Uterus (tissue), 2 donors: ENCODE data around the gene PHLDA2.

Experiments used
- POLR2A ChIP-seq, 2 donors: fragments of 450-650 bp; IDR thresholded peaks; one replicate each; pipeline ENCODE4 v1.6.1; 2016; ENCODE audit warnings: antibody characterized with exemption in 2 of 2, mild to moderate bottlenecking in 1 of 2, moderate library complexity in 1 of 2
- TF ChIP-seq, protein P1 (sequence below), 4 experiments: fragments of 200-600 bp in 2 of 4; fragments of 450-650 bp in 2 of 4; sonication (generic) in 2 of 4; IDR thresholded peaks; one replicate each; pipeline ENCODE4 v1.5.1; 2016 to 2019; ENCODE audit warnings: antibody characterized with exemption in 4 of 4, mild to moderate bottlenecking in 2 of 4, moderate library complexity in 1 of 4

DNA sequence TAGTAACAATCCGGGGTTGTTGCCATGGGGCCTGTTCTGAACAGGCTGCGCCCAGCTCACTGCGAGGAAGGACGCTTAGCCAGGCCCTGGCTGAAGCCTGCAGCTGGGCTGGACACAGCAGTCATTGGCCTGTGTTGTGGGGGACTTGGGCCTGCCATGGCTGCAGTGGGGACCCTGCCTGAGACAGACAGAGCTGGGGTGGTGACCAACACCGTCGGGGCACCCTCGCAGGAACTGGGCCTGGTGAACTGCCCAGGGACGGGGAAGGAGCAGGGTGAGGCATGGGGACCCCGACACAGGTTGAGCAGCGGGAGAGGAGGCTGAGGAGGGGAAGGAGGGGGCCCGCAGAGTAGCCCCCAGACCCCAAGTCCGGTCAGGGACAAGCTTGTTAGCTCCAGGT lies 8.9 kb downstream of the PHLDA2 start:
- TF ChIP-seq, protein P1, sequence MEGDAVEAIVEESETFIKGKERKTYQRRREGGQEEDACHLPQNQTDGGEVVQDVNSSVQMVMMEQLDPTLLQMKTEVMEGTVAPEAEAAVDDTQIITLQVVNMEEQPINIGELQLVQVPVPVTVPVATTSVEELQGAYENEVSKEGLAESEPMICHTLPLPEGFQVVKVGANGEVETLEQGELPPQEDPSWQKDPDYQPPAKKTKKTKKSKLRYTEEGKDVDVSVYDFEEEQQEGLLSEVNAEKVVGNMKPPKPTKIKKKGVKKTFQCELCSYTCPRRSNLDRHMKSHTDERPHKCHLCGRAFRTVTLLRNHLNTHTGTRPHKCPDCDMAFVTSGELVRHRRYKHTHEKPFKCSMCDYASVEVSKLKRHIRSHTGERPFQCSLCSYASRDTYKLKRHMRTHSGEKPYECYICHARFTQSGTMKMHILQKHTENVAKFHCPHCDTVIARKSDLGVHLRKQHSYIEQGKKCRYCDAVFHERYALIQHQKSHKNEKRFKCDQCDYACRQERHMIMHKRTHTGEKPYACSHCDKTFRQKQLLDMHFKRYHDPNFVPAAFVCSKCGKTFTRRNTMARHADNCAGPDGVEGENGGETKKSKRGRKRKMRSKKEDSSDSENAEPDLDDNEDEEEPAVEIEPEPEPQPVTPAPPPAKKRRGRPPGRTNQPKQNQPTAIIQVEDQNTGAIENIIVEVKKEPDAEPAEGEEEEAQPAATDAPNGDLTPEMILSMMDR (IDR thresholded peaks at IDR 0.05) = no peak
- TF ChIP-seq POLR2A (IDR thresholded peaks at IDR 0.05) = no peak
